ENCODE measurements around the gene RBPJ. TPM values are rescaled to one million over a fixed set of nuclear protein-coding genes. Genes with fewer than 3 reads are reported as not detected.

Gene RBPJ
- total and polyA plus RNA-seq, 2 of the 8 experiments (the other 6 are each of a cell fraction or from before 2014, with no cell fraction given), result 65.5 to 217 TPM

DNA sequence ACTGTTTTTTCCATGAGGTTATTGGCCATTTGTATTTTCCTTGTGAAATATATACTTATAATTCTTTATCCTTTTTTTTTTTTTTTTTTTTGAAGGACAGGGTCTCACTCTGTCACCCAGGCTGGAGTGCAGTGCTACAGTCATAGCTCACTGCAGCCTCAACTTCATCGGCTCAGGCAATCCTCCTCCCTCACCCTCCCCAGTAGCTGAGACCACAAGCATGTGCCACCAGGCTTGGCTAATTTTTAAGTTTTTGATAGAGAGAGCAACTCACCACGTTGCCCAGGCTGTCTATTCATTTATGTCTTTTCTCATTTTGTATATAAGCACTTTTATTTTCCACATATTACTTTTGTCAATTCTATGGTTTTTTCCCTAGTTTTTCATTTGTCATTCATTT lies 16.8 kb downstream of the RBPJ start:
- no peak overlapping the region for H3K9ac ChIP-seq (replicated peaks in 1 of 4; ENCODE audit: extremely low read depth in 1 of 4, low read depth in 3 of 4, low read length in 3 of 4)

More for the DNA sequence above, 16.8 kb downstream of the RBPJ start:
- Histone ChIP-seq H2BK120ac (replicated peaks; ENCODE audit: low read depth, low read length) (no peak overlapping the region), H3K27me3 (replicated peaks in 1 of 4; ENCODE audit: control insufficient read depth in 3 of 4, extremely low read depth in 1 of 4, insufficient read depth in 3 of 4, low read length in 3 of 4) (no peaks in the 10 kb centered on the region), H2AFZ (ENCODE audit: low read length) (no peak overlapping the region), H3K23ac (ENCODE audit: insufficient read length) (no peak overlapping the region), H4K91ac (replicated peaks; ENCODE audit: insufficient read length, low read length) (no peak overlapping the region), H4K5ac (ENCODE audit: insufficient read length, low read depth, low read length) (no peak overlapping the region), H3K18ac (ENCODE audit: extremely low read depth, low read length) (no peak overlapping the region), H2AK5ac (ENCODE audit: low read depth, low read length) (no peak overlapping the region), H4K20me1 (replicated peaks in 1 of 2; ENCODE audit: control insufficient read depth in 1 of 2, insufficient read depth in 2 of 2, low read length in 2 of 2) (peaks cover 23 to 28% of the 10 kb centered on the region in 2 experiments), H2BK20ac (ENCODE audit: low read length) (no peak overlapping the region), H3K56ac (replicated peaks; ENCODE audit: insufficient read length, low read depth, low read length) (no peak overlapping the region), H3K4me1 (replicated peaks in 1 of 4; ENCODE audit: control insufficient read depth in 3 of 4, insufficient read depth in 4 of 4, low read length in 3 of 4) (peaks cover 0 to 15% (median 3%) of the 10 kb centered on the region in 4 experiments; a peak in 3 of 7 replicates), H3K4me3 (ENCODE audit: extremely low read depth in 1 of 4, insufficient read depth in 2 of 4, low read depth in 3 of 4, low read length in 4 of 4) (no peak overlapping the region), H3K14ac (ENCODE audit: insufficient read length) (no peak overlapping the region), H3K79me1 (ENCODE audit: low read depth, low read length) (peaks cover 2% of the 10 kb centered on the region), H3K9me3 (ENCODE audit: insufficient read depth in 2 of 2, low read depth in 1 of 2, low read length in 1 of 2) (no peaks in the 10 kb centered on the region), H2BK5ac (ENCODE audit: low read depth, low read length) (no peak overlapping the region), H3K23me2 (ENCODE audit: low read depth, low read length) (no peaks in the 10 kb centered on the region), H3K4ac (replicated peaks; ENCODE audit: insufficient read length, low read depth, low read length) (no peak overlapping the region), H4K8ac (ENCODE audit: extremely low read depth, insufficient read depth, low read length) (no peak overlapping the region), H2BK15ac (ENCODE audit: low read length) (no peak overlapping the region), H3K27ac (ENCODE audit: low read depth, low read length) (no peak overlapping the region), H3K79me2 (ENCODE audit: control insufficient read depth in 1 of 2, insufficient read depth in 2 of 2, low read length in 2 of 2) (peaks cover 82 to 99% of the 10 kb centered on the region in 2 experiments), H3K4me2 (ENCODE audit: insufficient read depth in 1 of 2, low read depth in 2 of 2, low read length in 2 of 2) (no peak overlapping the region), H2BK12ac (ENCODE audit: low read depth, low read length) (no peak overlapping the region), H3K36me3 (ENCODE audit: control insufficient read depth in 2 of 4, insufficient read depth in 4 of 4, low read length in 3 of 4) (no peaks in the 10 kb centered on the region)
- POLR2A ChIA-PET (ENCODE audit: partially characterized antibody), result interaction anchor here (2.9 kb wide), 1 partner anchor 12 kb away, joined by 10 read pairs; no protein-coding TSS in a partner anchor
- no peak for TF ChIP-seq KDM5A (IDR thresholded peaks at IDR 0.05; ENCODE audit: low read length)
- TF ChIP-seq CREB1 (IDR thresholded peaks at IDR 0.05), result no peak
- no peak for TF ChIP-seq POLR2AphosphoS5 (IDR thresholded peaks at IDR 0.05; ENCODE audit: low read depth, low read length)
- no peak for TF ChIP-seq GABPA (IDR thresholded peaks at IDR 0.05; ENCODE audit: borderline replicate concordance, insufficient read depth, low read length)
- FAIRE-seq (no peak), DNase-seq (ENCODE audit: low read depth in 1 of 2, low spot score in 2 of 2) (no peak)
- 92% methylated on average over 2 of the region's 2 CpGs; no CpG with 5 or more reads in 1 of the 2 experiments for WGBS, 2 experiments (ENCODE audit: extremely low coverage in 1 of 2, insufficient coverage in 1 of 2, insufficient read length in 1 of 2, insufficient replicate concordance in 2 of 2, low coverage in 1 of 2, low lambda C conversion rate in 2 of 2, missing lambda C conversion rate in 1 of 2)
- CTCF ChIA-PET (ENCODE audit: partially characterized antibody), result interaction anchor here (0.8 to 1.7 kb wide), 3 partner anchors 12 to 237 kb away, joined by 3 read pairs; no protein-coding TSS in a partner anchor

All from H1 (cell line).